ENCODE results near the gene MAP4.

Gene MAP4

GRCh38 chr3:47961815-47962606 is 54.2 kb downstream of the MAP4 start:
- no peak for DNase-seq

- no peak for DNase-seq
These were observed 55.2 kb downstream of the MAP4 start for GRCh38 chr3:47961036-47961435.

- no peak for DNase-seq
These were observed 59.7 kb downstream of the MAP4 start for GRCh38 chr3:47956521-47956920.

- no peak for DNase-seq
These were observed 61.6 kb downstream of the MAP4 start for GRCh38 chr3:47954567-47954966.

GRCh38 chr3:47950453-47951169 is 65.6 kb downstream of the MAP4 start:
- DNase-seq: no peak

GRCh38 chr3:47949979-47950378 is 66.2 kb downstream of the MAP4 start:
- DNase-seq: no peak

GRCh38 chr3:47940232-47940631 is 76.0 kb downstream of the MAP4 start:
- no peak for DNase-seq

- no peak for DNase-seq
These were observed 83.8 kb downstream of the MAP4 start for GRCh38 chr3:47932421-47932820.

- no peak for DNase-seq
These were observed 85.2 kb downstream of the MAP4 start for GRCh38 chr3:47930979-47931378.

- no peak for DNase-seq
These were observed 99.5 kb downstream of the MAP4 start for GRCh38 chr3:47916696-47917095.

- no peak for DNase-seq
These were observed 100.0 kb downstream of the MAP4 start for GRCh38 chr3:47916201-47916600.

GRCh38 chr3:47912006-47912504 is 104.2 kb downstream of the MAP4 start:
- DNase-seq: no peak

- DNase-seq: no peak
These were observed 105.3 kb downstream of the MAP4 start for GRCh38 chr3:47910777-47911440.

GRCh38 chr3:47910233-47910632 is 106.0 kb downstream of the MAP4 start:
- no peak for DNase-seq

GRCh38 chr3:47909607-47910006 is 106.6 kb downstream of the MAP4 start:
- no peak for DNase-seq

- DNase-seq: no peak
These were observed 107.5 kb downstream of the MAP4 start for GRCh38 chr3:47908744-47909143.

- DNase-seq: no peak
These were observed 108.4 kb downstream of the MAP4 start for GRCh38 chr3:47907784-47908183.

- DNase-seq: no peak
These were observed 113.5 kb downstream of the MAP4 start for GRCh38 chr3:47902746-47903145.

GRCh38 chr3:47901280-47901833 is 114.9 kb downstream of the MAP4 start:
- no peak for DNase-seq

GRCh38 chr3:47899495-47900108 is 116.6 kb downstream of the MAP4 start:
- DNase-seq: no peak

GRCh38 chr3:47897954-47898353 is 118.3 kb downstream of the MAP4 start:
- no peak for DNase-seq

- no peak for DNase-seq
These were observed 119.5 kb downstream of the MAP4 start for GRCh38 chr3:47896736-47897135.

GRCh38 chr3:47895241-47895640 is 121.0 kb downstream of the MAP4 start:
- DNase-seq: no peak

All from NCI-H1417 treated with DMSO at 0.1 percent for 48 hours (cell line).